ENCODE measurements around the gene IFI44L.

The IFI44L gene

DNA sequence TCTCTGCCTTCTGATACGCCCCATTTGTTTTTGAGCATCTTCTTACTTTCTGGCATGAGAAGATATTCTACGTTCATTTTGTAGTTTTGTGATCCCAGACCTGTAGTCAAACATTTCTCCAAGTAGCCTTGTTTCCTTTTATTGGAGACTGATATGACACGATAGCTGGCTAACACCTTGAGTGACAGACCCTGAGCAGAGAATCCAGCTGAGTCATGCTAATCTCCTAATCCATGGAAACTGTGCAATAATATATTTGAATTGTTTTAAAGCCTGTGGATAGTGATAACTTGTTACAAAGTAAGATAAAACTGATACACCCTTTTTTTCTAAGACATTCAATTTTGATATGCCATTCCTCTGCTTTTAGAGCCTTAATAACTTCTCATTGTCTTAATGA lies 1.2 kb upstream of the IFI44L start:
- no peaks in the 10 kb centered on the region for H3K9me3 ChIP-seq (ENCODE audit: control insufficient read depth, insufficient read depth, low read length)
- no peaks in the 10 kb centered on the region for H3K4me1 ChIP-seq (ENCODE audit: insufficient read depth, low read length)
- H3K36me3 ChIP-seq (ENCODE audit: insufficient read depth, low read length), result no peaks in the 10 kb centered on the region
- no peak overlapping the region for H3K9ac ChIP-seq (ENCODE audit: low read depth, low read length)

DNA sequence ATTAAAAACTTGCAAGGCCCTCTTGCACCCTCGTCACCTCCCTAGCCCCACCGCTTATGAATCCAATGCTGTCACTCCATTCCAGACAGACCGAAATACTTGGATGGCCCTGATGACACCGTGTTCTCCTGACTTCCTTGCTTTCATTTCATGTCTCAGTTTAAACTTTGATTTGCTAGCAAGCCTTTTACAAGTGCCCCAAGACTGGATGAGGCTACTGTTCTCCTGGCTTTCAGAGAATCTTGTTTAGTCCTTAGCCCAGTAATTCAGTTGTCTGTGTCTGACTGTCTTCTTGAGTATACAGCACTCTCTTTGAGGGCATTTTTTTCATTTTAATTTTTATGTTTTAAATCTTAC lies 824 bp upstream of the IFI44L start:
- Histone ChIP-seq H3K9me3 (ENCODE audit: control insufficient read depth, insufficient read depth, low read length) (no peaks in the 10 kb centered on the region), H3K9ac (ENCODE audit: low read depth, low read length) (no peak overlapping the region), H3K4me1 (ENCODE audit: insufficient read depth, low read length) (no peaks in the 10 kb centered on the region), H3K36me3 (ENCODE audit: insufficient read depth, low read length) (no peaks in the 10 kb centered on the region)

GRCh38 chr1:78620666-78621065 lies 418 bp downstream of the IFI44L start:
- Histone ChIP-seq H3K4me1 (ENCODE audit: insufficient read depth, low read length) (no peaks in the 10 kb centered on the region), H3K9ac (ENCODE audit: low read depth, low read length) (no peak overlapping the region), H3K36me3 (ENCODE audit: insufficient read depth, low read length) (no peaks in the 10 kb centered on the region), H3K9me3 (ENCODE audit: control insufficient read depth, insufficient read depth, low read length) (no peaks in the 10 kb centered on the region)

- Histone ChIP-seq H3K9ac (ENCODE audit: low read depth, low read length) (no peak overlapping the region), H3K36me3 (ENCODE audit: insufficient read depth, low read length) (no peaks in the 10 kb centered on the region), H3K9me3 (ENCODE audit: control insufficient read depth, insufficient read depth, low read length) (no peaks in the 10 kb centered on the region), H3K4me1 (ENCODE audit: insufficient read depth, low read length) (no peaks in the 10 kb centered on the region)
These were observed 2.3 kb downstream of the IFI44L start for GRCh38 chr1:78622548-78622947.

DNA sequence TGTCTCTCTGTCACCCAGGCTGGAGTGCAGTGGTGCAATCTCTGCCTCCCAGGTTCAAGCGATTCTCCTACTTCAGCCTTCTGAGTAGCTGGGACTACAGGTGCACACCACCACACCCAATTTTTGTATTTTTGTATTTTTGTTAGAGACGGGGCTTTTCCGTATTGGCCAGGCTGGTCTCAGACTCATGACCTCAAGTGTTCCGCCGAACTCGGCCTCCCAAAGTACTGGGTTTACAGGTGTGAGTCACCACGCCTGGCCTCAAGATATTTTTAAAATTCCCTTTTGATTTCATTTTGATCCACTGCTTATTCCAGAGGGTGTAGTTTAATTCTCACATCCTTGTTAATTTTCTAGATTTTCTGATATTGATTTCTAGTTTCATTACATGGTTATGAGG lies 3.8 kb downstream of the IFI44L start:
- Histone ChIP-seq H3K36me3 (ENCODE audit: insufficient read depth, low read length) (no peaks in the 10 kb centered on the region), H3K9ac (ENCODE audit: low read depth, low read length) (no peak overlapping the region), H3K4me1 (ENCODE audit: insufficient read depth, low read length) (no peaks in the 10 kb centered on the region), H3K9me3 (ENCODE audit: control insufficient read depth, insufficient read depth, low read length) (no peaks in the 10 kb centered on the region)

GRCh38 chr1:78627321-78627720 lies 7.1 kb downstream of the IFI44L start:
- H3K9ac ChIP-seq (ENCODE audit: low read depth, low read length), result no peak overlapping the region
- no peaks in the 10 kb centered on the region for H3K36me3 ChIP-seq (ENCODE audit: insufficient read depth, low read length)
- no peaks in the 10 kb centered on the region for H3K4me1 ChIP-seq (ENCODE audit: insufficient read depth, low read length)
- no peaks in the 10 kb centered on the region for H3K9me3 ChIP-seq (ENCODE audit: control insufficient read depth, insufficient read depth, low read length)

- H3K9me3 ChIP-seq (ENCODE audit: control insufficient read depth, insufficient read depth, low read length), result no peaks in the 10 kb centered on the region
- H3K36me3 ChIP-seq (ENCODE audit: insufficient read depth, low read length), result no peaks in the 10 kb centered on the region
- no peak overlapping the region for H3K9ac ChIP-seq (ENCODE audit: low read depth, low read length)
- no peaks in the 10 kb centered on the region for H3K4me1 ChIP-seq (ENCODE audit: insufficient read depth, low read length)
These were observed 10.4 kb downstream of the IFI44L start for GRCh38 chr1:78630600-78630999.

DNA sequence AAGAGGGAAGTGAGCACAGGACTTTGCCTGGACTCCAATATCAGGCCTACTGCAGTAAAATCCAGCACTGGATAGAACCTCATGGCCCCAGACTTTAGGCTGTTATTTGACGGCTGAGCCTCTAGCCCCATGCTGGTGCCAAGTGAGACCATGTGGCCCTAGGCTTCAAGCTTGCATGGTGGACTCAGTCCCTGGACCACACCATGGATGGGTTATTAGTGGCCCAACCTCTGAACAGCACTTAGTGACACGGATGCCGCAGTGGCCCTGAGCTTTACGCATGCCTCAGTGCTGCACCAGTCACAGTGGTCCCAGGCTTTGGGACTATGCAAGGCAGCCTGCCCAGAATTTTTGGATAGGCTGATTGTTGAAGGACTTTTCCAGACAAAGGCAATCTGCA lies 13.0 kb downstream of the IFI44L start:
- no peaks in the 10 kb centered on the region for H3K9me3 ChIP-seq (ENCODE audit: control insufficient read depth, insufficient read depth, low read length)
- H3K9ac ChIP-seq (ENCODE audit: low read depth, low read length), result no peak overlapping the region
- no peaks in the 10 kb centered on the region for H3K36me3 ChIP-seq (ENCODE audit: insufficient read depth, low read length)
- no peaks in the 10 kb centered on the region for H3K4me1 ChIP-seq (ENCODE audit: insufficient read depth, low read length)

GRCh38 chr1:78640462-78640861 lies 20.2 kb downstream of the IFI44L start:
- Histone ChIP-seq H3K36me3 (ENCODE audit: insufficient read depth, low read length) (no peaks in the 10 kb centered on the region), H3K9ac (ENCODE audit: low read depth, low read length) (no peak overlapping the region), H3K9me3 (ENCODE audit: control insufficient read depth, insufficient read depth, low read length) (no peaks in the 10 kb centered on the region; the same call in 1 of the 2 replicates), H3K4me1 (ENCODE audit: insufficient read depth, low read length) (no peaks in the 10 kb centered on the region)

DNA sequence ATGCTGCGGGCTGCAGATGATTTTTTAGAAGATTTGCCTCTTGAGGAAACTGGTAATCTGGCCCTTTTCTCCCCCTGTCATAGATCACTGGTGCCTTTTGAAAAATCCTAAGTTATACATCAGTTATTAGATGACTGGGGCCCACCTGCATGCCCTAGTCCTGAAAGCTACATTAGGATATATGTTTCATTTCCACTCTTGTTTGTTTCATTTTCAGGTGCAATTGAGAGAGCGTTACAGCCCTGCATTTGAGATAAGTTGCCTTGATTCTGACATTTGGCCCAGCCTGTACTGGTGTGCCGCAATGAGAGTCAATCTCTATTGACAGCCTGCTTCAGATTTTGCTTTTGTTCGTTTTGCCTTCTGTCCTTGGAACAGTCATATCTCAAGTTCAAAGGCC lies 21.3 kb downstream of the IFI44L start:
- no peak overlapping the region for H3K9ac ChIP-seq (ENCODE audit: low read depth, low read length)
- H3K36me3 ChIP-seq (ENCODE audit: insufficient read depth, low read length), result no peaks in the 10 kb centered on the region
- no peaks in the 10 kb centered on the region for H3K4me1 ChIP-seq (ENCODE audit: insufficient read depth, low read length)
- H3K9me3 ChIP-seq (ENCODE audit: control insufficient read depth, insufficient read depth, low read length), result no peaks in the 10 kb centered on the region; the same call in 1 of the 2 replicates

GRCh38 chr1:78645723-78646122 lies 25.5 kb downstream of the IFI44L start:
- no peaks in the 10 kb centered on the region for H3K36me3 ChIP-seq (ENCODE audit: insufficient read depth, low read length)
- H3K4me1 ChIP-seq (ENCODE audit: insufficient read depth, low read length), result no peaks in the 10 kb centered on the region
- H3K9me3 ChIP-seq (ENCODE audit: control insufficient read depth, insufficient read depth, low read length), result no peaks in the 10 kb centered on the region; the same call in none of the 2 replicates
- no peak overlapping the region for H3K9ac ChIP-seq (ENCODE audit: low read depth, low read length)

- H3K9me3 ChIP-seq (ENCODE audit: control insufficient read depth, insufficient read depth, low read length), result no peaks in the 10 kb centered on the region; the same call in none of the 2 replicates
These were observed 27.0 kb downstream of the IFI44L start for GRCh38 chr1:78647238-78647637.

DNA sequence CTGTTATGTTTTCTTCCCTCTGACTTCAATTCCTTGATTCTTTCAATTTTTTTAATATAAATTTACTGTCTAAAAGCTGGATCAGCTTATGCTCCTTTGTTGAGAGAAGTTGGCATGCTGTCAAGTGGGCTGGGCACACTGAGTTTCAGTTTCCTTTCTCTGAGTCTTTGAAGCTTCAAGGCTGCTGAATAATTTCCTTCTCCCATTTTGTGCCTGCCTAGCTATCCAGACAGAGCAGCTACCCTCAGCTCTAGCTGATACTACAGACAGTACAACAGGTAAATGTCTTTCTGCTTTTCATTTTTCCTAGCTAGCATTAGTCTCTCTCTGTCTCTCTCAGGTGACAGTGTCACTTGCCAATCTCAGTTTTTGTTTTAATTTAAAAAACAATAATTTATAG lies 29.4 kb downstream of the IFI44L start, which contains the start of gene IFI44:
TSS of gene IFI44 (plus strand) at position 204 of the 400 bp plus-strand sequence. CDS start 365 bp downstream, outside the sequence.
- no peaks in the 10 kb centered on the region for H3K36me3 ChIP-seq (ENCODE audit: insufficient read depth, low read length)
- no peaks in the 10 kb centered on the region for H3K4me1 ChIP-seq (ENCODE audit: insufficient read depth, low read length)
- no peak within 1 kb of the TSS for H3K9ac ChIP-seq (ENCODE audit: low read depth, low read length)
- no peaks in the 10 kb centered on the region; the same call in 1 of the 2 replicates for H3K9me3 ChIP-seq (ENCODE audit: control insufficient read depth, insufficient read depth, low read length)

More at GRCh38 chr1:78647238-78647637, 27.0 kb downstream of the IFI44L start:
- H3K9ac ChIP-seq (ENCODE audit: low read depth, low read length), result no peak overlapping the region
- no peaks in the 10 kb centered on the region for H3K36me3 ChIP-seq (ENCODE audit: insufficient read depth, low read length)
- H3K4me1 ChIP-seq (ENCODE audit: insufficient read depth, low read length), result no peaks in the 10 kb centered on the region

GRCh38 chr1:78650114-78650660 lies 29.9 kb downstream of the IFI44L start:
- H3K36me3 ChIP-seq (ENCODE audit: insufficient read depth, low read length), result no peaks in the 10 kb centered on the region
- H3K9me3 ChIP-seq (ENCODE audit: control insufficient read depth, insufficient read depth, low read length), result no peaks in the 10 kb centered on the region; the same call in 1 of the 2 replicates
- no peak overlapping the region for H3K9ac ChIP-seq (ENCODE audit: low read depth, low read length)
- no peaks in the 10 kb centered on the region for H3K4me1 ChIP-seq (ENCODE audit: insufficient read depth, low read length)

- no peaks in the 10 kb centered on the region for H3K36me3 ChIP-seq (ENCODE audit: insufficient read depth, low read length)
- no peaks in the 10 kb centered on the region; the same call in 1 of the 2 replicates for H3K9me3 ChIP-seq (ENCODE audit: control insufficient read depth, insufficient read depth, low read length)
- H3K4me1 ChIP-seq (ENCODE audit: insufficient read depth, low read length), result no peaks in the 10 kb centered on the region
- no peak overlapping the region for H3K9ac ChIP-seq (ENCODE audit: low read depth, low read length)
These were observed 31.0 kb downstream of the IFI44L start for GRCh38 chr1:78651241-78651640.
